GM08714 (cell line): Measurements from ENCODE around the gene CHRND.

Experiments
- H3K4me3 ChIP-seq: fragments of 200-500 bp; sonication (Bioruptor generic); 2 replicates; pipeline ENCODE4 v1.5.1; 2014; ENCODE audit warnings: mild to moderate bottlenecking, low read length, inconsistent platforms
- ZNF274 ChIP-seq: IDR thresholded peaks from 2 replicates; pipeline ENCODE4 v1.6.1; 2012; ENCODE audit warnings: mild to moderate bottlenecking, low read depth, low read length

Gene CHRND

GRCh38 chr2:232484628-232485347 lies 41.2 kb upstream of the CHRND start:
- no peak for TF ChIP-seq ZNF274
- H3K4me3 ChIP-seq: no peak overlapping the region

DNA sequence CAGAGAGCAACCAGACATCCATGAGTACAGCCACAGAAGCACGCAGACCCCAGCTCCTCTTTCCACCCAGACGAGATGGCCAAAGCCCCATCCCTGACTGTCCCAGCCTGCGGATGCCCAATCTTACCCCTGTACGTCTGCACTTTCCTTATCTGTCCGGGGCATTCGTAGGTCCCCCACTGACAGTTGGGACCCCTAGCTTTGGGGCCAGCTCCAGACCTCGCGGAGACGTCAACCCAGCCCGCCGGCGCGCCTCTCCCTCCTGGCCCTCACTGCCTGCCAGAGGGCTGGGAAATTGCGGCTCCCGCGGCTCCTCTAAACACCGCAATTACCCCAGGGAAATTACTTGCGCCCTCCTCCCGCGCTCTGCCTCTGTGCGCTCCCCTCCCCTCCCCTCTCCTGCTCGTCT lies 40.6 kb upstream of the CHRND start:
- no peak overlapping the region for H3K4me3 ChIP-seq
- no peak for TF ChIP-seq ZNF274

GRCh38 chr2:232485757-232486557 lies 40.0 kb upstream of the CHRND start:
- TF ChIP-seq ZNF274: no peak
- no peak overlapping the region for H3K4me3 ChIP-seq

DNA sequence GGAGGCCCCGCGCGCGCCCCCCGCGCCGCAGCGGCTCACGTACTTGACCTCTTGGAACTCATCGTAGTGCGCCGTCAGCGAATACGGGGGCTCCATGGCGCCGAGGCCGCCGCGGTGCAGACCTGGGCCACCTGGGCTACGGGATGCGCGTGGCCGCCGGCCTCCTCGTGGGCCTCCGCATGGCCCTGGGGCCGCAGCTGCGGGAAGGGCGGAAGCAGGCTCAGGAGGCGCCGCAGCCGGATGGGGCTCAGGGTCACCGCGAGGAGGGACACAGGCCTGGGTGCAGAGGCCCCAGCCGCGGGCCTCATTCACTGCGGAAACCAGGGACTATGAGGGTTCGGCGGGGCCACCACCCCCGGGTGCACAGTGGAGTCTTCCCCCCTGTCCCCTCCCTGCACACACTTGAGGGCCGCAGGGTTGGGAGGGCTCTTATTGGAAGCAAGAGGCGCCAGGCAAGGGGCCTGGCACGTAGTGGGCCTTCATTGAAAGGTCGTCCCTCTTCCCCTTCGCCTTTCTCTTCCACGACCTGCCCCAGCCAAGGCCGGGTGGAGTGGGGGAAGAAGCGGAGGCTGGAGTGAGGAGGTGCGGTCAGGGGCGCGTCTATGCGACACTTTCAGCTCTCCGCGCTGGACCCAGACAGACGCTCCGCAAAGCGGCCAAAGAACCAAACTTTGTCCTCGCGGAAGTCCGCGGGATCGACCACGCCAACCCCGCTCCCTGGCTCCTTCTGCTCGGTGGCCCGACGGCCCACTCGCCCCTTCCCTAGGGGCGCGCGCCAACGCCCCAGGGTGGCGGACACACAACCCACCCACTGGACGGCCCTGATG lies 39.2 kb upstream of the CHRND start:
- no peak for TF ChIP-seq ZNF274
- H3K4me3 ChIP-seq: no peak overlapping the region

DNA sequence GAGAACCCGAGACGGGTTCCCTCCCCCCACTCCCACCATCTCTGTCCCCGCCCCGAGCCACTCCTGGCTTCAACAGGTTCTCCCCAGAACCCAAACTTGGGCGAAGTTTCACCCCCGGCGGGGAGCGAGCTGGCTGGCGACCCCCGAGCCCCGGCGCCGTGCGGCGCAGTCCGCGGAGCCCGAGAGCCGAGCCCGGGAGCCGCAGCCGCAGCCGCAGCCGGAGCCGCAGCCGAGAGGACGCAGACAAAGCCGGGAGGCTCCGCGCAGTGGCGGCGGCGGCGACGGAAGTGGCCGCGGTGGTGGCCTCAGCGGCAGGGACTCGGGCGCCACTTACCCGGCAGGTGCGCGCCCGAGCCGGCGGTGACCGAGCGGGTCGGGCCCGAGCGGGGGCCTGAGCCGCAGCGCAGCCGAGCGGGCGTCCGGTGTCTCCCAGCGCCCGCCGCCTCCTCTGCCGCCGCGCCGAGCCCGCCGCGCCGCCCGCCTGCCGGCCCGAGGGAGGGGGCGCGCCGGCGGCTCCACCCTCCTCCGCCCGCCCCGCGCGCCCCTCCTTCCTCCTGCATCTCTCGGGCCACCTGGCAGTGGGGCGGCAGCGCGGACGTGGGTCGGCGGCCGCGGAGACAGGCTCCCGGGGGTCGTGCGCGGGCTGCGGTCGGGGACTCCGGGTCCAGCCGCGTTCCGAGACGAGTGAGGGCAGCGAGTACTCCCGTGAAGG lies 38.4 kb upstream of the CHRND start, which contains the start of gene ECEL1:
TSS of gene ECEL1 (minus strand) at position 450 of the 712 bp plus-strand sequence. CDS start 1,181 bp downstream, outside the sequence.
- TF ChIP-seq ZNF274: no peak
- H3K4me3 ChIP-seq: no peak within 1 kb of the TSS

- no peak overlapping the region for H3K4me3 ChIP-seq
- TF ChIP-seq ZNF274: no peak
Measured at GRCh38 chr2:232488097-232488711, 37.8 kb upstream of the CHRND start.

- H3K4me3 ChIP-seq: no peak overlapping the region
- no peak for TF ChIP-seq ZNF274
Measured at GRCh38 chr2:232488721-232489300, 37.1 kb upstream of the CHRND start.

DNA sequence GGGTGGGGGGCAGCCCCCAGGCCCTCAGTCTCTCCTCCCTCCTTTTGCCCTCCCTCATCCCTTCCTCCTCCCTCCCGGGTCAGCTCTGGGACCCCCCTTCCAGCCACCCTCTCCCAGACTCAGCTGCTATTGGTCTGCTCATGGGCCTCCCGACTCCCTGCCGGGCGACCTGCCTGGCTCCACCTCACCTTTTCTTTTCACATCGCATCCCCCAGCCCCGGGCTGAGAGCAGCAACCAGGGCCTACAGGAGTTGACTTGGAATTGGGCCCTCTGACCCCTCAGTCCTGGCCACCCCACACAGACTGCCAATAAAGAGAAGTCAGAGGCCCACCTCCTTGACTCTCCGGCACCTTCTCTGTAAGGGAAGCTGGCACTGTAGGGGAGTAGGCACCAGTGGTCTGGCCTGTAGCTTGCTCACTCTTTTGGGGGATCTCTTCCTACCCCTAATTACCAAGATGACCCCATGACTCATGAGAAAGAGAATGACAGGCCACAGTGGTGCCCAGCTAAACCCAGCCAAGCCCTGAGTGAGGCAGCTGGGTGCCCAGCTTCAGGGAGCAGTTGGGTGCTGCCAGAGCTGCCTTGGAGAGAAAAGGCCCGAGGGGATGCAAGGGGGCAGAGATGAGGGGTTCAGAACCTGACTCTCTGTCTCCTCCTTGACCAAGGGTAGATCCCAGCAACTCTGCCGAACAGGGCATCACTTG lies 36.3 kb upstream of the CHRND start:
- no peak for TF ChIP-seq ZNF274
- no peak overlapping the region for H3K4me3 ChIP-seq

DNA sequence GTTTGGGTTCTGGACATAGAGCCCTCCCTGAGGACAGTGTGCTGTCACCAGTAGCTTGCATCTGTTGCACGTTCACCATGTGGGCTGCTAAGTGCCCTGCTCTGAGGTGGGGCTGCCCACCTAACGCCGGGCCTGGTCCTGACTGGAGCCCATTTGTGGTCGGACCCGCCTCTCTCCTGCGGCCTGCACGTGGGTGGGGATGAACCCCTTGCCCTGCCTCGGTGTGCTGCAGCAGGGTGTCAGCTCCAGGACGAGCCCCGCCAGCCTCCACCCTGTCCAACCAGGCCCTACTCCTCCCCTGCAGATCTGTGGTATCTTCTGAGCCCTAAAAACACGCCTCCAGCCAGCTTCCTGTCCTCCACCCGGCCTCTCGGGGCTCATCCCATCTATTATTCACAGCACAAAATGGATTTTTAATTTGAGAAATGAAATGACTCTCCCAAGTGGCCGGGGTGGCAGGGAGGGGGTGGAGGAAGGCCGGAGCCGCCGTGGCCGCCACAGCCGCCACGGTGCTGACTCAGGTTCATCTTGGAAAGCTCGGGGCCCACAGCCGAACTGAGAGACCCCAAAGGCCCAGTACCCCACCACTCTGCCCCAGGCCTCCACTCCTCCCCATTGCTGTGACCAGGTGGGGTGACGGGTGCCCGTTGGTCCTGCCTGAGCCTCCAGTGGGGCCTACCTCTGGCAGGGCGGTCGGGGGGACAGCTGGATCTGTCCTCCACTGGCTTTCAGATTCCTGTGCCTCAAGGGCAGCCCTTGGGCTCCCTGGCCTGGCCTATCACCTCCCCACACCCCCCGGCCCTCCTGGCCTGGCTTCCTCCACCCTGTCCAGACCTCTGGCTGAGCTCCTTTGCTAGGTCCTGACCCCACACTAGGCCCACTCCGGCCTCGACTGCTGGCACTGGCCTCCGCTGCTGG lies 35.5 kb upstream of the CHRND start:
- no peak overlapping the region for H3K4me3 ChIP-seq
- TF ChIP-seq ZNF274: no peak

GRCh38 chr2:232491139-232491780 lies 34.7 kb upstream of the CHRND start:
- no peak overlapping the region for H3K4me3 ChIP-seq
- no peak for TF ChIP-seq ZNF274

- no peak for TF ChIP-seq ZNF274
- no peak overlapping the region for H3K4me3 ChIP-seq
Measured at GRCh38 chr2:232492236-232492848, 33.6 kb upstream of the CHRND start.
